Fibroblast of the aortic adventitia (primary cell): ENCODE data around the gene CLCN1. TPM values are rescaled to one million over a fixed set of nuclear protein-coding genes. Genes with fewer than 3 reads are reported as not detected.

Experiments used
- DNase-seq: peaks from one replicate; pipeline ENCODE4 v3.0.0-alpha.2; 2010; ENCODE audit warnings: low read depth
- H3K4me3 ChIP-seq: 2 replicates; pipeline ENCODE4 v1.5.1; 2011; ENCODE audit warnings: low read depth, mild to moderate bottlenecking, control low read depth, low read length, moderate library complexity
- total RNA-seq: library from RNA; depleted of rRNA; stranded (reverse); fragments of >200 nt; gene quantifications from 2 replicates; pipeline ENCODE4 v1.2.3, GENCODE V29; 2012; ENCODE audit warnings: low replicate concordance
- TF ChIP-seq, protein P1 (sequence below): IDR thresholded peaks from 2 replicates; pipeline ENCODE4 v1.5.1; 2011; ENCODE audit warnings: mild to moderate bottlenecking, low read length, control low read depth, inconsistent platforms; ENCODE audit not compliant: insufficient read depth

The CLCN1 gene
- total RNA-seq, 1 donor, result not detected

- DNase-seq, result no peak
- TF ChIP-seq, protein P1, sequence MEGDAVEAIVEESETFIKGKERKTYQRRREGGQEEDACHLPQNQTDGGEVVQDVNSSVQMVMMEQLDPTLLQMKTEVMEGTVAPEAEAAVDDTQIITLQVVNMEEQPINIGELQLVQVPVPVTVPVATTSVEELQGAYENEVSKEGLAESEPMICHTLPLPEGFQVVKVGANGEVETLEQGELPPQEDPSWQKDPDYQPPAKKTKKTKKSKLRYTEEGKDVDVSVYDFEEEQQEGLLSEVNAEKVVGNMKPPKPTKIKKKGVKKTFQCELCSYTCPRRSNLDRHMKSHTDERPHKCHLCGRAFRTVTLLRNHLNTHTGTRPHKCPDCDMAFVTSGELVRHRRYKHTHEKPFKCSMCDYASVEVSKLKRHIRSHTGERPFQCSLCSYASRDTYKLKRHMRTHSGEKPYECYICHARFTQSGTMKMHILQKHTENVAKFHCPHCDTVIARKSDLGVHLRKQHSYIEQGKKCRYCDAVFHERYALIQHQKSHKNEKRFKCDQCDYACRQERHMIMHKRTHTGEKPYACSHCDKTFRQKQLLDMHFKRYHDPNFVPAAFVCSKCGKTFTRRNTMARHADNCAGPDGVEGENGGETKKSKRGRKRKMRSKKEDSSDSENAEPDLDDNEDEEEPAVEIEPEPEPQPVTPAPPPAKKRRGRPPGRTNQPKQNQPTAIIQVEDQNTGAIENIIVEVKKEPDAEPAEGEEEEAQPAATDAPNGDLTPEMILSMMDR, result no peak
- no peak overlapping the region for H3K4me3 ChIP-seq
These were observed 44.0 kb downstream of the CLCN1 start for GRCh38 chr7:143359771-143360353.

- DNase-seq, result no peak
- H3K4me3 ChIP-seq, result no peak overlapping the region
- TF ChIP-seq, protein P1, result no peak
These were observed 45.1 kb downstream of the CLCN1 start for GRCh38 chr7:143360788-143361551.

DNA sequence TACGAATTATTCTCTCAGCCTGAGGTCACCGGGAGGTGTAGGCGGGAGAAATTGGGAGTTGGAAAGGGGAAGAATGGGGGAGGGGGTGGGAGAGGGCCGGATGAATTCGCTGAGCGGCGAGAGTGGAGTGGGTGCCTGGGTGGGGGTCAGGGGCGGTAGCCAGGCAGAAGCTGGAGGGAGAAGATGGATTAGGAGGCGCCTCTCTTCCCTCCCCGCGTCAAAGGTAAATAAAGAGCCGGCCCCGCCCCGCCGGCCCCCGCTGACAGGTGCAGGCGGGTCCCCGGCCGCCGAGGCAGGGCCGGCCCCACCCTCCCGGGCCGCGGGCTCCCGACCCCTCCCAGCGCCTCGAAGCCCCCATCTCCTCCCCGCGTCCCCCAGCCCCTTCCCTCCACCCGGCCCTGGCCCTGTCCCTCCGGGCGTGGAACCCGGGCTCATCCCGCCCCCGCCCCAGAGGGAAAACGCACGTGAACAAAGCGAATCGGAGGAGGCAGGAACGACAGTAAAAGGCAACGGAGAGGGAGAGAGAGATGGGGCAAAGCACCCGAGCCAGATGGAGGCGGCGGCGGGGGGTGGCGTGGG is 45.7 kb downstream of the CLCN1 start:
- H3K4me3 ChIP-seq, result peak overlapping the region; percentile 67
- TF ChIP-seq, protein P1, result no peak
- no peak for DNase-seq

- peak within 1 kb of the TSS; percentile 67 for H3K4me3 ChIP-seq
- DNase-seq, result no peak
- TF ChIP-seq, protein P1, result no peak
These were observed 46.5 kb downstream of the CLCN1 start, which contains the start of gene FAM131B for GRCh38 chr7:143362131-143363015. FAM131B (minus strand) TSS chr7:143362713; CDS start chr7:143362603, 110 bp downstream.

DNA sequence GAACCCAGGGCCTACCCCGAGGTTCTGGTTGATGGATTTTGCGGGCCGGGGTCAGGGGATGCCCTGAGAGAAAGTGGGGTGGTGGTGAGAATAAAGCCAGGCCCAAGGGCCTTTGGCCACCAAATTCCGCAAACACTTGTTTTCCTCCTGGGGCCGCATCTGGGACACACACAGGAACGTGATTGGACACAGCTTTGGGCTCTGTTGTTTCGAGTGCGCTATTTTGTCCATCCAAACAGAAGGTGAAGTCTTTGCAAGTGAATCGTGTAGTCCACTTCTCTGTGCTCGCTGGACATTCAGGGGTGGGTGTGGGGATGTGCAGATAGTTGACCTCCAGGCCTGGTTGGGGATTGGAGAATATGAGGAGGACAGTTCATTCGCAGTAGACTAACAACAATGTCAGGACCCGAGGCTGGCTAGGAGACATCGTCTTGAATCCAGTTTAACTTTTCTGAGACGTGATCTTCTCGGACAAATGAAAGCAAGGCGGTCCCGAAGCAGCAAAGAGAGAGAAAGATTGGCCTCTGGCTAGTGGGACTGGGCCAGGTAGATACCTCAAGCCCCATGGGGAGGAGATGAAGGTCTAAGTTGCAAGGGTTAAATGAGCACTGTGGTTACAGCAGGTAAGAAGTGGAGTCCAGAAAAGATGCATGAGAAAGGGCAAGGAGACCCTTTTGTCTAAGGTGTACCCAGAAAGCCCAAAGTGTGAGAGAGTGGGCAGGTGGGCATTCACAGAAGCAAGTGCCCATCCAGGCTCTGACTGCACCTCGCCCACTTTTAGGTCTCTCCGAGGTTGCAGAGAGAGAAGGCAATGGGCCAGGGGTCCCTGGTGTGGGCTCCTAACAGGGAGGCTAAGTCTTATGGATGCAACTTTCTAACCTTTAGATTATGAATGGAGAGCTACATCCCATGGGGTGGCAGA is 47.4 kb downstream of the CLCN1 start:
- DNase-seq, result no peak
- TF ChIP-seq, protein P1, result no peak
- peak overlapping the region; percentile 9 for H3K4me3 ChIP-seq

GRCh38 chr7:143367972-143368371 is 52.1 kb downstream of the CLCN1 start:
- TF ChIP-seq, protein P1, result no peak
- DNase-seq, result no peak
- H3K4me3 ChIP-seq, result no peak overlapping the region
